ENCODE measurements around the gene ACTR8. TPM values are rescaled to one million over a fixed set of nuclear protein-coding genes. Genes with fewer than 3 reads are reported as not detected.

Gene ACTR8
- total and polyA plus RNA-seq, 11 donors = 12.0 to 48.2 (median 28.2) TPM

- no peaks in the 10 kb centered on the region for H3K9me3 ChIP-seq
- H3K4me1 ChIP-seq = no peaks in the 10 kb centered on the region
- intact Hi-C loops (cut with DNase I) = no loop called here
- ATAC-seq (no peak), DNase-seq (no peak)
- no peak overlapping the region for H3K4me3 ChIP-seq
- H3K27ac ChIP-seq = no peak overlapping the region
- TF ChIP-seq CTCF (IDR thresholded peaks at IDR 0.05) (no peak), POLR2A (IDR thresholded peaks at IDR 0.05) (no peak)
- no peaks in the 10 kb centered on the region for H3K27me3 ChIP-seq
- WGBS, 4 donors = 86 to 93% (median 89%) methylated on average over 6 of the region's 6 CpGs
- no peaks in the 10 kb centered on the region for H3K36me3 ChIP-seq
Measured at GRCh38 chr3:53834429-53835095, 47.4 kb downstream of the ACTR8 start.

GRCh38 chr3:53833700-53834099 lies 48.3 kb downstream of the ACTR8 start:
- DNase-seq (no peak), ATAC-seq (no peak)
- Histone ChIP-seq H3K36me3 (no peaks in the 10 kb centered on the region), H3K9me3 (no peaks in the 10 kb centered on the region), H3K4me1 (no peaks in the 10 kb centered on the region), H3K4me3 (no peak overlapping the region), H3K27ac (no peak overlapping the region), H3K27me3 (no peaks in the 10 kb centered on the region)
- intact Hi-C loops (cut with DNase I) = no loop called here
- TF ChIP-seq CTCF (IDR thresholded peaks at IDR 0.05) (no peak), POLR2A (IDR thresholded peaks at IDR 0.05) (no peak)
- WGBS, 4 donors = 84 to 92% (median 85%) methylated on average over 5 of the region's 5 CpGs; no CpG with 5 or more reads in 1 of the 4 donors

GRCh38 chr3:53833053-53833645 lies 48.8 kb downstream of the ACTR8 start:
- WGBS, 4 donors = 77 to 87% (median 84%) methylated on average over 9 of the region's 9 CpGs

More at GRCh38 chr3:53833053-53833645, 48.8 kb downstream of the ACTR8 start:
- Histone ChIP-seq H3K4me3 (no peak overlapping the region), H3K9me3 (no peaks in the 10 kb centered on the region), H3K27ac (no peak overlapping the region), H3K36me3 (no peaks in the 10 kb centered on the region), H3K4me1 (no peaks in the 10 kb centered on the region), H3K27me3 (no peaks in the 10 kb centered on the region)
- no peak for ATAC-seq
- no peak for DNase-seq
- intact Hi-C loops (cut with DNase I) = no loop called here
- TF ChIP-seq CTCF (IDR thresholded peaks at IDR 0.05) (no peak), POLR2A (IDR thresholded peaks at IDR 0.05) (no peak)

Data from heart left ventricle (tissue), 16 donors.